Effector memory CD8-positive, alpha-beta T cell (primary cell): ENCODE data around the gene ADAM19.
A peak's percentile ranks its signal among the peaks of the same experiment; 100 is the strongest.

Experiments used
- ATAC-seq: fragments of 150-1000 bp; cut with Tn5 transposase; replicated peaks from 2 replicates; pipeline ENCODE4 v1.10.0; 2021; ENCODE audit warnings: mild to moderate bottlenecking, moderate library complexity
- DNase-seq, 3 experiments: peaks; one replicate each; pipeline ENCODE4 v3.0.0; 2021
- H3K27ac Mint-ChIP-seq, 2 donors: one replicate each; pipeline ENCODE4 v1.8.0; 2022; ENCODE audit warnings: mild to moderate bottlenecking in 2 of 2, mixed read lengths in 2 of 2, moderate library complexity in 2 of 2
- H3K27me3 Mint-ChIP-seq, 2 donors: one replicate each; pipeline ENCODE4 v1.8.0; 2022; ENCODE audit warnings: mixed read lengths in 2 of 2
- H3K36me3 Mint-ChIP-seq: one replicate; pipeline ENCODE4 v1.8.0; 2022; ENCODE audit warnings: mild to moderate bottlenecking, moderate library complexity, mixed read lengths; ENCODE audit not compliant: insufficient read depth
- H3K4me1 Mint-ChIP-seq, 2 donors: one replicate each; pipeline ENCODE4 v1.8.0; 2022; ENCODE audit warnings: low read depth in 2 of 2, mixed read lengths in 2 of 2
- H3K4me3 Mint-ChIP-seq, 2 donors: one replicate each; pipeline ENCODE4 v1.8.0; 2022; ENCODE audit warnings: mild to moderate bottlenecking in 2 of 2, mixed read lengths in 2 of 2, moderate library complexity in 2 of 2
- H3K9me3 Mint-ChIP-seq, 2 donors: one replicate each; pipeline ENCODE4 v1.8.0; 2022; ENCODE audit warnings: mixed read lengths in 2 of 2

ADAM19 gene

DNA sequence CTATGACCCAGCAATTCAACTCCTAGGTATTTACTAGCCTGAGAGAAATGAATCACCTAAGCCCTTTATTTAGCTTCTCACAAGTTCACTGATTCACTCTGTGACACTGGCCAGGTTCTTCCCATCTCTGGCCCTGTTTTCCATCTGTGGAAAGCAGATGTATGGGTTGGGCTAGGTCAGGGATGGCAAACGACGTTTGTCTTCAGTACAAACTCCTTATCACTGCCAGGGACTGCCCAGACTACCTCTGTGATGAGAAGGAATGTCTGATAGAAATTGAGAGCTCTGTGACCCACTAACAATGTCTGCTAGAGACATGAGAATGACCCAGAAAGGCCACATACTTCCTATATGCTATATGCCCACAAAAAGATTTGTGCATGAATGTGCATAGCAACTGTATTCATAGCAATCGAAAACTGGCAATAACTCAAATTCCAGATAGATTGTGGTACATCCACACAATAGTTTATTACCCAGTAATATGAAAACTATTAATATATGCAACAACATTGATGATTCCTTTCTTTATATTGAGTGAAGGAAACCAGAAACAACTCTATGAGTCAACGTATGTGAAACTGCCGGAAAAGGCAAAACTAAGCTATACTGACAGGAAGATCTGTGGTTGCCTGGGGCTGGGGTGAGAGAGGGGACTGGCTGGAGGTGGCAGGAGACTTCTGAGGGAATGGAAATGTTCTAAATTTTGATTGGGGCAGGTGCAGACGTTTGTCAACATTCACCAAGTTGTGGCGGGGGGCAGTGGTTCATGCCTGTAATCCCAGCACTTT lies 32.0 kb upstream of the ADAM19 start:
- ATAC-seq (peak; percentile 72), DNase-seq (peak; percentile 39 to 45 (median 45))
- Mint-ChIP-seq H3K27ac (peak overlapping the region; percentile 84 to 92), H3K4me3 (peak overlapping the region; percentile 39 to 58), H3K36me3 (peaks cover 12% of the 10 kb centered on the region), H3K27me3 (no peaks in the 10 kb centered on the region), H3K4me1 (peaks cover 29 to 35% of the 10 kb centered on the region in 2 donors), H3K9me3 (no peaks in the 10 kb centered on the region)

DNA sequence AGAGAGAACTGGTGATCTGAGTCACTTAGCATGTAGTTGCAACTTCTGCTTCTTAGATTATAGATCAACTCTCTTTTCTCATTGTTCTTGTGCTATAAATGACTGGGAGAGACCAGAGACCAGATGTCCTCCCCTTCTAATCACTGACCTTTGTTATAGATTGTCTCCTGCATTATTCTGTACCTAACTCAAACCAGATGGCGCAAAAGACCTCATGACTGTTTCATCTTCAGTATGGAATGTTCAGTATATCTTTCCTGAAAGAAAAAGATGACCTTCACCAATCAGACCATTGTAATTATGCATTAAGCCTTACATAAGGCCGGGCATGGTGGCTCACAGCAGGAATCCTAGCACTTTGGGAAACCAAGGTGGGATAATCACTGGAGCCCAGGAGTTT lies 30.5 kb upstream of the ADAM19 start:
- Mint-ChIP-seq H3K4me1 (peaks cover 32 to 39% of the 10 kb centered on the region in 2 donors), H3K27ac (no peak overlapping the region), H3K36me3 (peaks cover 12% of the 10 kb centered on the region), H3K27me3 (no peaks in the 10 kb centered on the region), H3K9me3 (no peaks in the 10 kb centered on the region), H3K4me3 (no peak overlapping the region)
- DNase-seq (no peak), ATAC-seq (no peak)

DNA sequence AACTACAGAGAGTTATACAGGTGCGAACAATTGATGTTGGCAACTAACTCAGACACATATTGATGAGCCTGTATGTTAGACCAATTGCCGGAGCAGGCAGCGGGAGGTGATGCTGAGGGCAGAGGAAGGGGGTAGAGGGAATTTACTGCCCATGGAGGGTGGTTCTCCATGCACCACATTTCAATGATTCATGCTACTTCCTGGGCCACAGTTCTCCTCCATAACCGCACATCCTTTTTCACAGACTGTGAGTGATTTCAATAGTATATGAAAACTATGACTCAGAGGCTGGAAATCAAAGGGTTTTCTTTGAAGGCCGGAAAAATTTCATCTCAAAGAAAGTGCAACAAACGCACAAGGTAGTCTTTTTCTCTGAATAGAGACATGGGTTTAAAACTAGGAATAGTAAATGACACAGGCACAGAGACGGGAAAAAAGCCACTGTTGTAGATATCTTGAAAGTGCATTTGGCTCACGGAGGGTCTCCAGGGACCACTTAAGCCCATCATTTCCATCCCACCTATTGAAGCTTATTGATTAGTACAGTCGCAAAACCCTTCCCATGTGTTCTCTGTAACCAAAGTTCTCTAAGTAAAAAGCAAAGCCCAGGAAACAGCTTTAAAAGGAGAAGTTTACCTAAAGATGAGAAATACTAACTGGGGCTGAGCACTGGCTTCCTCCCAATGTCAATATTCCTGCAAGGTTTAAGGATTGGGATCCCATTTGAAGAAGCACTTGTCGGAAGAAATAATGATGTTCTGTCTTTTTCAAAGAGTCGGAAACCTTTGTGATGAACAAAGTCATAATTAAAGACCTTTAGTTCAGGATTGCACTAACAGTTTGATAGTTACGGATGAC lies 28.0 kb upstream of the ADAM19 start:
- H3K4me3 Mint-ChIP-seq = peak overlapping the region; percentile 60 to 69
- H3K9me3 Mint-ChIP-seq = no peaks in the 10 kb centered on the region

DNA sequence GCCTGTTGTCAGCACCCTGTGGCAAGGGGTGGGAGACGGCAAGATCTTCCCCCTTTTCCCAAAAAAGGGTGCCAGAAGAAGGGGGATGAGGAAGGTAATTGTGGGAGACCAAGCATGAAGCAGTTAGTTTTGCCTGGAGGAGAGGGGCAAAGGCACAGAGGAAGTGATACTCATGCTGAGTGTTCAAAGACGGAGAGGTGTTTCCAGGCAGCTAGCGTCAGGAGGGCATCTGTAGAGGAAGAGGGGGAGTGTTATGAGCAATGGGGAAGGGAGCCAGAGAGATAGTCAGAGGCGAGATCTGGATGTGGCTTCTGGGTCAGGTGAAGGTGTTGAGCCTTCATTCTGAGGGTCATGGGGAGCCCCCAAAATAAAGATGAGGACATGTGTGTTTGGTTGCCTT lies 26.9 kb upstream of the ADAM19 start:
- peak overlapping the region; percentile 0 to 69 for H3K4me3 Mint-ChIP-seq
- DNase-seq (no peak), ATAC-seq (no peak)
- H3K27me3 Mint-ChIP-seq = no peaks in the 10 kb centered on the region
- peak overlapping the region; percentile 57 to 92 for H3K27ac Mint-ChIP-seq
- no peaks in the 10 kb centered on the region for H3K9me3 Mint-ChIP-seq
- H3K36me3 Mint-ChIP-seq = peaks cover under 1% of the 10 kb centered on the region
- H3K4me1 Mint-ChIP-seq = peaks cover 24 to 39% of the 10 kb centered on the region in 2 donors

More for the DNA sequence above, 28.0 kb upstream of the ADAM19 start:
- ATAC-seq (peak; percentile 77), DNase-seq (peak; percentile 31 to 37 (median 36))
- H3K27ac Mint-ChIP-seq = peak overlapping the region; percentile 81 to 92
- H3K4me1 Mint-ChIP-seq = peaks cover 31 to 39% of the 10 kb centered on the region in 2 donors
- no peaks in the 10 kb centered on the region for H3K27me3 Mint-ChIP-seq
- H3K36me3 Mint-ChIP-seq = peaks cover 11% of the 10 kb centered on the region

DNA sequence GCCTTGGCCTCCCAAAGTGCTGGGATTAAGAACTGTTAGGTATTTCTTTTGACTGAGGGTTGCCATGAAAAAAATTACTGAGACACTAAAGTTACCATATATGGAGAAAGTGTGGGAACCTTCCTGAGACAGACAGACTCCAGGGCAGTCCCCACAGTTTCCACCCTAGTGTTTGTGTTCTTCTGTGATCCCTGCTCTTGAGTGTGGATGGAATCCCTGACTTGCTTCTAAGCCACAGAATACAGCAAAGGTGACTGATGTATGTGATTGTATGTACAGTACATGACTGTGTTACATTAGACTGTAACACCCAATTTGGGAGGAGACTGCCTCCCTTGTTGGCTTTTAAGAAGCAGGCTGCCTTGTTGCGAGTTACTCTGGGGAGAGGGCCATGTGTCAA lies 24.7 kb upstream of the ADAM19 start:
- ATAC-seq (no peak), DNase-seq (no peak)
- no peaks in the 10 kb centered on the region for H3K36me3 Mint-ChIP-seq
- H3K9me3 Mint-ChIP-seq = no peaks in the 10 kb centered on the region
- H3K27ac Mint-ChIP-seq = peak overlapping the region in 1 of 2 donors; percentile 49
- peaks cover 29 to 53% of the 10 kb centered on the region in 2 donors for H3K4me1 Mint-ChIP-seq
- H3K4me3 Mint-ChIP-seq = no peak overlapping the region
- no peaks in the 10 kb centered on the region for H3K27me3 Mint-ChIP-seq

DNA sequence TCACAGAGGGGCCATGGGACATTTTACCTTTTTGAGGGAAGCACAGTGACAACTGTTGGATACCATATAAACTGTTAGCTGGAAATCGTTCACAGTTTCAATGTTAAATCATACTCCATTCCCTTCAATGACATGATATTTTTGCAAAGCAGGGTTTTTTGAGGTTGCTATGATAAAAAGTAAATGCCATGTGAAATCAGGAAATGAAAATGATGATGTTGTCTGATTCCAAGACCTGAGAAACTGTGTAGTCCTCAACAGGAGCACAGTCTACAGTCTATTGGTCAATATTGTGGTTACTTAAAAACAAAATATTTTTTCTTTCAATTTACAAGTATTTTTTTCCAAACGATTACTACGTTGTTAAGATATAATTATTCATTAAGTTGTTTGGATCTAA lies 24.0 kb upstream of the ADAM19 start:
- Mint-ChIP-seq H3K27ac (peak overlapping the region in 1 of 2 donors; percentile 51), H3K27me3 (no peaks in the 10 kb centered on the region), H3K36me3 (no peaks in the 10 kb centered on the region), H3K4me1 (peaks cover 32 to 59% of the 10 kb centered on the region in 2 donors), H3K4me3 (no peak overlapping the region), H3K9me3 (no peaks in the 10 kb centered on the region)
- DNase-seq = no peak
- ATAC-seq = no peak

DNA sequence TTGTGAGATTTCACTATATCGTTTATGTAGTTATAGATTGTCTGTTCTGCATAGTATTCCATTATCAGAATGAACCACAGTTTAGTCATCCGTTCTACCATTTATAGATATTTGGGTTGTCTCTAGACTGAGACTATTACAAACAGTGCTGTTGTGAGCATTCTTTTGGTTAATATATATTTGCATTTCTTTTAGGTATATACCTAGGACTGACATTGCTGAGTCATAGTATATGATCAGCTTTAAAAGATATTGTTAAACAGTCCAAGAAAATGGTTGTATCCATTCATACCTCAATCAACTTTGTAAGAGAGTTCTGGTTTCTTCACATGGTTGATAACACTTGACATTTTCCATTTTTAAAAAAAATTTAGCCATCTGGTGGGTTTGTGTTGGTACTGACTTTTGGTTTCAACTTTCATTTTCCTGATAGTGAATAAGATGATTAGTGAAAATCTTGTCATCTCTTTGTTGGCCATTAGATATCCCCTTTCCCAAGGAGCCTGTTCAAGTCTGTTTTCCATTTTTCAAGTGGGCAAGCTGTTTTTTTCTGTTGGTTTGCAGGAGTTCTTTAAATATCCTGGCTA lies 22.9 kb upstream of the ADAM19 start:
- Mint-ChIP-seq H3K9me3 (no peaks in the 10 kb centered on the region), H3K4me1 (peaks cover 24 to 51% of the 10 kb centered on the region in 2 donors), H3K36me3 (no peaks in the 10 kb centered on the region), H3K27me3 (no peaks in the 10 kb centered on the region), H3K4me3 (peak overlapping the region in 1 of 2 donors; percentile 34), H3K27ac (no peak overlapping the region)
- no peak for ATAC-seq
- DNase-seq = no peak

DNA sequence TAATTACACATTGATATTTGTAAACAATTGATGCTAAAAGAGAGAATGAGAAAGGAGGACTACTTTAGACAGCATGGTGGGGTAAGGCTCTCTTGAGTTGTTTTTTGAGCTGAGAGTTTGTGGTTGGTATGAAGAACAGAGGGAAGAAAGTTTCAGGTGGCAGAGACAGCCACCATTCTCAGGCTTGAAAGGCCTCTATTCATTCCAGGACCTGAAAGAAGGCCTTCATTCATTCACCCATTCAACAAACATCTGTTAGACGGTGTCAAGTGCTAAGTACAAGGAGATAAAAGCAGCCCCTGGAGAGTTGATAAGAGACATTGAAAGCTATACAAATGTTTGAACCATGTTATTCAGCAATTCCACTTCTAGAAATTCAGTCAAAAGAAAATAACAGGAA lies 21.7 kb upstream of the ADAM19 start:
- no peak for ATAC-seq
- DNase-seq = no peak
- peaks cover 16 to 46% of the 10 kb centered on the region in 2 donors for H3K4me1 Mint-ChIP-seq
- no peaks in the 10 kb centered on the region for H3K9me3 Mint-ChIP-seq
- peak overlapping the region in 1 of 2 donors; percentile 18 for H3K4me3 Mint-ChIP-seq
- H3K27me3 Mint-ChIP-seq = no peaks in the 10 kb centered on the region
- H3K36me3 Mint-ChIP-seq = no peaks in the 10 kb centered on the region
- peak overlapping the region in 1 of 2 donors; percentile 41 for H3K27ac Mint-ChIP-seq

DNA sequence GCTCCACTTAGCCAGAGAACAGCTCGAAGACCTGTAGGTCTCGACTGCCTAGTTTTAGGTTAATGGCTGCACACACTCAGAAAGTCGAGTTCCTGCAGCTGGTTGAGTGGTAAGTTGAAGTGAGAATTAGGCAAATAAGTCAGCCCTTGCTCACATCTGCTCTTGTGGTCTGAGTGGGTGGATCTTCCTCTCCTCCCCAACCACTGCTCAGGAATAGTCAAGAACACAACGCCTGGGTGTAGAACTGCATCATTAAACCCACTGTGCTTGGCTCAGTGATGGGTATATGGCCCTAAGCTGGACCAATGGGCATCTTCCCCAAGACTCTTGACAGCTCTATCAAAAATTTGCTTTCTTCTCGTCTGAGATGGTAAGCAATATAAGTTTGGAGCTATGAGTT lies 20.9 kb upstream of the ADAM19 start:
- Mint-ChIP-seq H3K9me3 (no peaks in the 10 kb centered on the region), H3K4me1 (peaks cover 14 to 49% of the 10 kb centered on the region in 2 donors), H3K27me3 (no peaks in the 10 kb centered on the region), H3K36me3 (no peaks in the 10 kb centered on the region), H3K4me3 (peak overlapping the region in 1 of 2 donors; percentile 18), H3K27ac (no peak overlapping the region)
- DNase-seq (no peak), ATAC-seq (peak; percentile 69)

DNA sequence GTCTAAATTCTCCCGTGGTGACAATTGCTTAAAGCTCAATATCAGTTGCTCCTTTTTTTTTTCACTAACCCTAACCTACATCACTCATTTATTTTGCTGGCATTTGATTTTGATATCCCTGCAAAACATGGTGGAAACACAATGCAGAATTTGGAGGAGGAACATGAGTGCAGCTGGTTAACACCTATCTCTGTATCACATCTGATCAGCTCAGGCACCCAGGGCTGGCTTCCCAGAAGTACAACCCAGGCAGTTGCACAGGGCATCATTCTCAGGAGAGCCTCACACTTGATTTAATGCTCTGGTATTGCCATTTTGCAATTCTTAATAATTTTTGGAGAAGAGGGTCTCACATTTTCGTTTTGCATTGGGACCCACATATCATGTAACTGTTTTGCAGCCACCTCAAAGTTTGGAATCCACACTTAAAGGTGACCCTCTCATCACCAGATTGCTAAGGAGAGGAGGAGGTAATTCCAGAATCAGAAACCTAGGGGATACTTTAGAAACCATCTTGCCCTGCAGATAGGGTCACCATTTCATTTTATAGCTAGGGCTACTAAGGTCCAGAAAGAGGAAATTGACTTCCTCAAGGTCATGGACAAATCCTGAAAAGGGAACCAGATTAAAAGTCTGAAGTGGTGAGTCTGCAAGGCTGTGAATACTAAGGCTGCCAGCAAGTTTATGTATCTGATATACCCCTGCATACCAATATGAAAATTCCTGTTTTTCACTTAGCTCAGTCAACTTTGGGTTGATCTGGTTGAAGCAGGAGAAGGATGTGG lies 19.3 kb upstream of the ADAM19 start:
- ATAC-seq (no peak), DNase-seq (no peak)
- H3K4me3 Mint-ChIP-seq = no peak overlapping the region
- no peaks in the 10 kb centered on the region for H3K9me3 Mint-ChIP-seq
- no peaks in the 10 kb centered on the region for H3K36me3 Mint-ChIP-seq
- H3K27me3 Mint-ChIP-seq = no peaks in the 10 kb centered on the region
- peaks cover 14 to 49% of the 10 kb centered on the region in 2 donors for H3K4me1 Mint-ChIP-seq
- no peak overlapping the region for H3K27ac Mint-ChIP-seq

DNA sequence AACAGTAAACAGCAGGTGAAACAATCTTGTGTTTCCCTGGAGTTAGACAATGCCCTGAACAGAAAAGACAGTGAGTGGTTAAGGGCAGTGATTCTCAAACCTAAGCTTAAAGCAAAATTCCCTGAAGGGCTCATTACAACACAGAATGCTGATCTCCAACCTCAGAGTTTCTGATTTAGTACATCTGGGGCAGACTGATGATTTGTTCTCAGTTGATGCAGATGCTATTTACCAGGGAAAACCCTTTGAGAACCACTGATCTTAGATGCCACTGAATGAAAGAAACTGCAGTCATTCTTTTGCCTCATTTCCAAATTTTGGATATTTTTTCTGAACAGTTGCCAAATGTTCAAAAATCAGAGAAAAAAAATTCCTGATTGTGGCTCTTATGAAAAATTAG lies 18.7 kb upstream of the ADAM19 start:
- DNase-seq = no peak
- peaks cover 14 to 49% of the 10 kb centered on the region in 2 donors for H3K4me1 Mint-ChIP-seq
- no peak overlapping the region for H3K27ac Mint-ChIP-seq
- no peaks in the 10 kb centered on the region for H3K9me3 Mint-ChIP-seq
- ATAC-seq = no peak
- H3K4me3 Mint-ChIP-seq = no peak overlapping the region
- no peaks in the 10 kb centered on the region for H3K27me3 Mint-ChIP-seq
- no peaks in the 10 kb centered on the region for H3K36me3 Mint-ChIP-seq

DNA sequence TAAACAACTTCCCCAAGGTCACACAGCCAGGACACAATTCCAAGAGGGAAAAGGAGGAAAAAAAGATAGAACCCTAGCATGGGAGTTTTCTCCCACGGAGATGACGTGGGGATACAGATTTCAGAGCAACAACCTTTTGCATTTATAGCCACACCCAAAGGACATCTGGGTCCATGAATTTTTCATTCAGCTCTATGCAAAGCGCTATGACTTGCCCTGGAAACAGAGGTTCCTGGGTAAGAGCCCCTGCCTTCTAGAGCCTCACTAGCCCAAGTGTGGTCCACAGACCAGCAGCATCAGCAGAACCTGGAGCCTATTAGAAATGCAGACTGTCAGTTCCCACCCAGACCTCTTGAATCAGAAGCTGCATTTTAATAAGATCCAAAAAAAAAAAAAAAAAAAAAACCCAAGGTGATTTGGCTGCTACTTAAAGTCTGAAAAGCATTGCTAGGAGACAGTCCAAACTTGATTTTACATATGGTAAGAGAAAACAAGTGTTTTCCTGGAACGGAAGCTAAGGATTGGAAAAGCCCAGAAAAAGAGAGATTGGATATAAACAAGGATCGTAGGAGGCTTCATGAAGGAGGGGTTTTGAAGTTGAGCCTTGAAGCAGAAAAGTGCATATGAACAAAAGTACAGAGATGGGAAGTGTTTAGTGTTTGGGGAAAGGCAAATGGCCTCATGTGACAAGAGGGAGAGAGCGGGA lies 17.6 kb upstream of the ADAM19 start:
- no peak overlapping the region for H3K27ac Mint-ChIP-seq
- H3K36me3 Mint-ChIP-seq = no peaks in the 10 kb centered on the region
- H3K9me3 Mint-ChIP-seq = no peaks in the 10 kb centered on the region
- no peaks in the 10 kb centered on the region for H3K27me3 Mint-ChIP-seq
- H3K4me1 Mint-ChIP-seq = peaks cover 12 to 43% of the 10 kb centered on the region in 2 donors
- no peak overlapping the region for H3K4me3 Mint-ChIP-seq
- ATAC-seq (no peak), DNase-seq (no peak)
